Neural progenitor cell (in vitro differentiated cells): ENCODE measurements around the gene RNF181. TPM values are rescaled to one million over a fixed set of nuclear protein-coding genes. Genes with fewer than 3 reads are reported as not detected.

ENCODE experiments used
- DNase-seq: peaks from one replicate; pipeline ENCODE4 v3.0.0-alpha.2; 2016; ENCODE audit warnings: low spot score
- H2AFZ ChIP-seq: fragments of 200-600 bp; sonication (generic); replicated peaks from 2 replicates; pipeline ENCODE4 v1.6.1; 2016; ENCODE audit warnings: antibody characterized with exemption
- H3F3A ChIP-seq: fragments of 200-600 bp; sonication (generic); 2 replicates; pipeline ENCODE4 v1.6.1; 2016; ENCODE audit warnings: antibody characterized with exemption, low read depth
- H3K27ac ChIP-seq: fragments of 200-600 bp; sonication (generic); 2 replicates; pipeline ENCODE4 v1.5.1; 2016; ENCODE audit warnings: mild to moderate bottlenecking
- H3K27me3 ChIP-seq: fragments of 200-600 bp; sonication (generic); 2 replicates; pipeline ENCODE4 v1.6.1; 2016; ENCODE audit warnings: mild to moderate bottlenecking, moderate library complexity
- H3K36me3 ChIP-seq: fragments of 200-600 bp; sonication (generic); 2 replicates; pipeline ENCODE4 v1.5.1; 2016
- H3K4me1 ChIP-seq: fragments of 200-600 bp; sonication (generic); 2 replicates; pipeline ENCODE4 v1.6.1; 2016; ENCODE audit warnings: mixed run types
- H3K4me2 ChIP-seq: fragments of 200-600 bp; sonication (generic); 2 replicates; pipeline ENCODE4 v1.6.1; 2016
- H3K4me3 ChIP-seq: fragments of 200-600 bp; sonication (generic); 2 replicates; pipeline ENCODE4 v1.5.1; 2016
- H3K79me2 ChIP-seq: fragments of 200-600 bp; sonication (generic); 2 replicates; pipeline ENCODE4 v1.6.1; 2016; ENCODE audit warnings: low read depth
- H3K9ac ChIP-seq: fragments of 200-600 bp; sonication (generic); 2 replicates; pipeline ENCODE4 v1.6.1; 2016
- H3K9me3 ChIP-seq: fragments of 200-600 bp; sonication (generic); 2 replicates; pipeline ENCODE4 v1.5.1; 2016; ENCODE audit warnings: low read depth
- H4K20me1 ChIP-seq: fragments of 200-600 bp; sonication (generic); 2 replicates; pipeline ENCODE4 v1.6.1; 2016; ENCODE audit warnings: low read depth
- H3K27ac Mint-ChIP-seq: 3 replicates; pipeline ENCODE4 v1.8.0; 2021; ENCODE audit warnings: mixed read lengths
- H3K27me3 Mint-ChIP-seq: 2 replicates; pipeline ENCODE4 v1.8.0; 2022; ENCODE audit warnings: low read depth, mild to moderate bottlenecking, inconsistent platforms, moderate library complexity, mixed read lengths; ENCODE audit not compliant: insufficient read depth
- H3K36me3 Mint-ChIP-seq: 3 replicates; pipeline ENCODE4 v1.8.0; 2021; ENCODE audit warnings: mixed read lengths
- H3K4me1 Mint-ChIP-seq: 3 replicates; pipeline ENCODE4 v1.8.0; 2021; ENCODE audit warnings: mixed read lengths
- H3K4me3 Mint-ChIP-seq: 3 replicates; pipeline ENCODE4 v1.8.0; 2021; ENCODE audit warnings: mild to moderate bottlenecking, moderate library complexity, mixed read lengths
- H3K9me3 Mint-ChIP-seq: 3 replicates; pipeline ENCODE4 v1.8.0; 2020; ENCODE audit warnings: mixed read lengths
- EZH2 ChIP-seq: fragments of 200-600 bp; sonication (generic); IDR thresholded peaks from 2 replicates; pipeline ENCODE4 v1.6.1; 2017; ENCODE audit warnings: antibody characterized with exemption, mild to moderate bottlenecking, moderate library complexity
- EZH2phosphoT487 ChIP-seq: fragments of 200-600 bp; sonication (generic); IDR thresholded peaks from 2 replicates; pipeline ENCODE4 v1.6.1; 2017; ENCODE audit warnings: antibody characterized with exemption
- total RNA-seq: library from RNA; depleted of rRNA; stranded (reverse); fragments of >200 nt; gene quantifications from 2 replicates; pipeline ENCODE4 v1.2.3, GENCODE V29; 2015; ENCODE audit warnings: low replicate concordance
- TF ChIP-seq, protein P1 (sequence below): fragments of 200-600 bp; sonication (generic); IDR thresholded peaks from 2 replicates; pipeline ENCODE4 v1.5.1; 2017; ENCODE audit warnings: antibody characterized with exemption, mild to moderate bottlenecking

RNF181 gene
- total RNA-seq, 1 donor from 2014 or later, result 81.3 TPM

DNA sequence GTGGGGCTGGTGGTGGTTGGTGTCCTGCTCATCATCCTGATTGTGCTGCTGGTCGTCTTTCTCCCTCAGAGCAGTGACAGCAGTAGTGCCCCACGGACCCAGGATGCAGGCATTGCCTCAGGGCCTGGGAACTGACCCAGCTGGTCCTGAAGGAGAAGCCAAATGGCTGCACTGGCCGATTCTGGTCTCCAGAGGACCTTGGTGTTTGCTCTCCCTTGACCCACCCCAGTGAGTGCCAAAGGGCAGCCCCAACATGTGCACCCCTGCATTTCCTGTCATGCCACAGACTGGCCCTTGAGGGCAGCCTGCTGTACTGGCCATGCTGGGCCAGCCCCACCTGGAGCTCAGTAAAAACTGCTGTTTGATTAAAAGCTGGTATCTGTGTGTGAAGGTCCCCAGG is 2.5 kb upstream of the RNF181 start:
- Histone ChIP-seq H3K4me1 (peaks cover 6% of the 10 kb centered on the region), H3K4me2 (no peak overlapping the region), H3K4me3 (no peak overlapping the region), H4K20me1 (peaks cover 10% of the 10 kb centered on the region), H3K27me3 (peaks cover 25% of the 10 kb centered on the region), H3K36me3 (no peaks in the 10 kb centered on the region), H3F3A (no peaks in the 10 kb centered on the region), H2AFZ (no peak overlapping the region), H3K27ac (no peak overlapping the region), H3K9me3 (no peaks in the 10 kb centered on the region), H3K79me2 (peaks cover 25% of the 10 kb centered on the region), H3K9ac (no peak overlapping the region)
- peak overlapping the region; percentile 41 for H3K4me3 Mint-ChIP-seq
- TF ChIP-seq EZH2 (no peak), EZH2phosphoT487 (no peak)
- TF ChIP-seq, protein P1, sequence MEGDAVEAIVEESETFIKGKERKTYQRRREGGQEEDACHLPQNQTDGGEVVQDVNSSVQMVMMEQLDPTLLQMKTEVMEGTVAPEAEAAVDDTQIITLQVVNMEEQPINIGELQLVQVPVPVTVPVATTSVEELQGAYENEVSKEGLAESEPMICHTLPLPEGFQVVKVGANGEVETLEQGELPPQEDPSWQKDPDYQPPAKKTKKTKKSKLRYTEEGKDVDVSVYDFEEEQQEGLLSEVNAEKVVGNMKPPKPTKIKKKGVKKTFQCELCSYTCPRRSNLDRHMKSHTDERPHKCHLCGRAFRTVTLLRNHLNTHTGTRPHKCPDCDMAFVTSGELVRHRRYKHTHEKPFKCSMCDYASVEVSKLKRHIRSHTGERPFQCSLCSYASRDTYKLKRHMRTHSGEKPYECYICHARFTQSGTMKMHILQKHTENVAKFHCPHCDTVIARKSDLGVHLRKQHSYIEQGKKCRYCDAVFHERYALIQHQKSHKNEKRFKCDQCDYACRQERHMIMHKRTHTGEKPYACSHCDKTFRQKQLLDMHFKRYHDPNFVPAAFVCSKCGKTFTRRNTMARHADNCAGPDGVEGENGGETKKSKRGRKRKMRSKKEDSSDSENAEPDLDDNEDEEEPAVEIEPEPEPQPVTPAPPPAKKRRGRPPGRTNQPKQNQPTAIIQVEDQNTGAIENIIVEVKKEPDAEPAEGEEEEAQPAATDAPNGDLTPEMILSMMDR, result no peak
- H3K9me3 Mint-ChIP-seq, result no peaks in the 10 kb centered on the region
- H3K27me3 Mint-ChIP-seq, result peaks cover 2% of the 10 kb centered on the region
- H3K4me1 Mint-ChIP-seq, result peaks cover 48% of the 10 kb centered on the region
- no peaks in the 10 kb centered on the region for H3K36me3 Mint-ChIP-seq
- DNase-seq, result no peak
- H3K27ac Mint-ChIP-seq, result no peak overlapping the region

DNA sequence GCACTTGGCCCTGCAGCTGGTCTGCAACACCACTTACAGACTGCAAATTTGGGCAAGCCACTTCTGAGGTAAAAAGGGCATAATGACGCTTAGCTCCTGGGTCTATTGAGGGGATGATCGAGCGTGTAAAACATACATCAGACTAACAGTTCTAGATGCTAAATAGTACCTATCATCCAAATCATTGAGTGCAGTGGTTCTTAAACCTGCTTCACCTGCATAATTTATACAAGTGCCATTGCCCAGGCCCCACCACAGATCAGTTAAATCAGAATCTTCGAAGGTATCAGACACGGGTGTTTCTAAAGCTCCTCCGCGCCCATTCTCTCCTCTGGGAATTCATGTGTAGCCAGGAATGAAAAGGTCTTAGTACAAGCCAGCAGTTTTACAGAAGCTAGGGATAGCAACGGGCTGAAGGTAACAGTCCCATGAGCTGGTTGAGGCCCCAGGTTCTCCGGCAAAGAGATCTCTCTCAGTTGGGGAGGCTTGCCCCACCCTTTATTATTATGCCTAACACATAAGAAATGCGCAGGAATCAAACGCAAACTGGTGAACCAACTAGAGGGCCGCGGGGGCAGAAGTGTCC is 737 bp upstream of the RNF181 start:
- peaks cover 7% of the 10 kb centered on the region for H3K27me3 ChIP-seq
- TF ChIP-seq EZH2 (no peak), EZH2phosphoT487 (no peak)
- TF ChIP-seq, protein P1, result no peak
- H3K27me3 Mint-ChIP-seq, result peaks cover 3% of the 10 kb centered on the region
- H3K9me3 Mint-ChIP-seq, result no peaks in the 10 kb centered on the region
- H2AFZ ChIP-seq, result peak overlapping the region; percentile 75
- H3K27ac ChIP-seq, result no peak overlapping the region
- no peaks in the 10 kb centered on the region for H3K9me3 ChIP-seq
- no peaks in the 10 kb centered on the region for H3K36me3 ChIP-seq
- H3K4me1 ChIP-seq, result peaks cover 6% of the 10 kb centered on the region
- DNase-seq, result no peak
- H4K20me1 ChIP-seq, result peaks cover 10% of the 10 kb centered on the region
- H3K27ac Mint-ChIP-seq, result peak overlapping the region; percentile 76
- peaks cover 25% of the 10 kb centered on the region for H3K79me2 ChIP-seq
- H3K4me2 ChIP-seq, result peak overlapping the region; percentile 87
- peak overlapping the region; percentile 97 for H3K4me3 Mint-ChIP-seq
- H3F3A ChIP-seq, result no peaks in the 10 kb centered on the region
- peaks cover 41% of the 10 kb centered on the region for H3K4me1 Mint-ChIP-seq
- no peaks in the 10 kb centered on the region for H3K36me3 Mint-ChIP-seq
- peak overlapping the region; percentile 72 for H3K9ac ChIP-seq
- peak overlapping the region; percentile 76 for H3K4me3 ChIP-seq

DNA sequence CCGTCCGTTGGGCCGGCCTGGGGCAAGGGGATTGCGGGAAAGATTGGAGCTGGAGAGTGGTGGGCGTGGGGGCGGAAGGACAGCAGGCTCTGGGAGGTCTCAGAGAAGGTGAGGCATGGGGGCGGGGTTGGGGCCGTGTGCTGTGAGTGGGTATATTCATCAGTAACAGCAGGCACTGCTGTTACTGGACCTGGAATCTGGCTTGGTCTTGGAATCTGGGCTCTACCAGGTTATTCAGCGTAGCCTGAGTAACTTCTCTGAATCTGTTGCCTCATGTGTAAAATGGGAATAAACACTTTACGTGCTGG is 435 bp downstream of the RNF181 start:
- no peak for DNase-seq
- peaks cover 4% of the 10 kb centered on the region for H3K27me3 Mint-ChIP-seq

More for the DNA sequence above, 435 bp downstream of the RNF181 start:
- H2AFZ ChIP-seq, result peak overlapping the region; percentile 47
- peaks cover 10% of the 10 kb centered on the region for H4K20me1 ChIP-seq
- H3K36me3 ChIP-seq, result no peaks in the 10 kb centered on the region
- Mint-ChIP-seq H3K4me3 (peak overlapping the region; percentile 97), H3K27ac (peak overlapping the region; percentile 76), H3K36me3 (no peaks in the 10 kb centered on the region), H3K4me1 (peaks cover 34% of the 10 kb centered on the region), H3K9me3 (no peaks in the 10 kb centered on the region)
- H3K9ac ChIP-seq, result peak overlapping the region; percentile 65
- peaks cover 25% of the 10 kb centered on the region for H3K79me2 ChIP-seq
- H3K4me1 ChIP-seq, result peaks cover 6% of the 10 kb centered on the region
- H3K4me3 ChIP-seq, result peak overlapping the region; percentile 76
- no peak overlapping the region for H3K27ac ChIP-seq
- peak overlapping the region; percentile 87 for H3K4me2 ChIP-seq
- no peaks in the 10 kb centered on the region for H3K9me3 ChIP-seq
- TF ChIP-seq, protein P1, result no peak
- TF ChIP-seq EZH2phosphoT487 (no peak), EZH2 (no peak)
- peaks cover 3% of the 10 kb centered on the region for H3F3A ChIP-seq
- no peaks in the 10 kb centered on the region for H3K27me3 ChIP-seq
